ENCODE measurements around the gene TAF6.

GRCh38 chr7:100093925-100094486, 25.2 kb downstream of the TAF6 start:
- TF ChIP-seq NFE2L2 (conservative IDR thresholded peaks at IDR 0.05; ENCODE audit: low read length), result no peak
- no peak for TF ChIP-seq SMC3 (IDR thresholded peaks at IDR 0.05)
- peak; percentile 98 for TF ChIP-seq MAFK (IDR thresholded peaks at IDR 0.05; ENCODE audit: partially characterized antibody)
- TF ChIP-seq CTCF (IDR thresholded peaks at IDR 0.05), result no peak
- no peak for TF ChIP-seq EP300 (IDR thresholded peaks at IDR 0.05)
- TF ChIP-seq HOXA7 (CRISPR knock-in tag; IDR thresholded peaks at IDR 0.05), result peak; percentile 66; the same call in 1 of the 2 replicates
- no peak for TF ChIP-seq JUNB (IDR thresholded peaks at IDR 0.05)
- 0 out of 2 replicates have a peak, but pooled peaks have one; percentile 17 for TF ChIP-seq POLR2A (IDR thresholded peaks at IDR 0.05; ENCODE audit: low read length)
- no peak for TF ChIP-seq RFX5 (IDR thresholded peaks at IDR 0.05)
- TF ChIP-seq, protein P1, sequence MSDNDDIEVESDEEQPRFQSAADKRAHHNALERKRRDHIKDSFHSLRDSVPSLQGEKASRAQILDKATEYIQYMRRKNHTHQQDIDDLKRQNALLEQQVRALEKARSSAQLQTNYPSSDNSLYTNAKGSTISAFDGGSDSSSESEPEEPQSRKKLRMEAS (IDR thresholded peaks at IDR 0.05), result no peak; the same call in 1 of the 2 replicates
- no peak for TF ChIP-seq USF2 (IDR thresholded peaks at IDR 0.05)
- TF ChIP-seq FOSL2 (IDR thresholded peaks at IDR 0.05), result no peak
- TF ChIP-seq FOSL2 (CRISPR knock-in tag; IDR thresholded peaks at IDR 0.05), result no peak
